Mesenchymal stem cell (in vitro differentiated cells and primary cell): Measurements from ENCODE around the gene ZNF84.
A peak's percentile ranks its signal among the peaks of the same experiment; 100 is the strongest.

Source experiments
- DNase-seq: peaks from one replicate; pipeline ENCODE4 v3.0.0-alpha.2; 2013
- H2AFZ ChIP-seq: one replicate; pipeline ENCODE4 v1.6.1; 2013; ENCODE audit warnings: low read depth, mild to moderate bottlenecking, control low read depth, inconsistent platforms, low read length, moderate library complexity
- H2AK5ac ChIP-seq: 2 replicates; pipeline ENCODE4 v1.6.1; 2013; ENCODE audit warnings: low read length, moderate library complexity, mild to moderate bottlenecking, inconsistent platforms; ENCODE audit not compliant: severe bottlenecking
- H2BK120ac ChIP-seq: one replicate; pipeline ENCODE4 v1.6.1; 2013; ENCODE audit warnings: low read depth, mild to moderate bottlenecking, inconsistent platforms, low read length, moderate library complexity
- H2BK12ac ChIP-seq, 2 experiments: one replicate each; pipeline ENCODE4 v1.6.1; 2013; ENCODE audit warnings: inconsistent platforms in 2 of 2, low read length in 2 of 2, mild to moderate bottlenecking in 2 of 2, moderate library complexity in 2 of 2, control low read depth in 1 of 2
- H2BK15ac ChIP-seq: one replicate; pipeline ENCODE4 v1.6.1; 2013; ENCODE audit warnings: mild to moderate bottlenecking, low read depth, inconsistent platforms; ENCODE audit not compliant: poor library complexity, severe bottlenecking
- H2BK5ac ChIP-seq: 2 replicates; pipeline ENCODE4 v1.6.1; 2013; ENCODE audit warnings: low read depth, mild to moderate bottlenecking, low read length, control low read depth, inconsistent platforms; ENCODE audit not compliant: poor library complexity, severe bottlenecking
- H3K14ac ChIP-seq, 2 experiments: one replicate each; pipeline ENCODE4 v1.6.1; 2013; ENCODE audit warnings: inconsistent platforms in 2 of 2, low read length in 2 of 2, control low read depth in 1 of 2, mild to moderate bottlenecking in 1 of 2, moderate library complexity in 1 of 2
- H3K18ac ChIP-seq, 2 experiments: one replicate each; pipeline ENCODE4 v1.6.1; 2013; ENCODE audit warnings: inconsistent platforms in 2 of 2, low read length in 2 of 2, control low read depth in 1 of 2, low read depth in 1 of 2, mild to moderate bottlenecking in 1 of 2
- H3K23ac ChIP-seq, 2 experiments: one replicate each; pipeline ENCODE4 v1.6.1; 2013; ENCODE audit warnings: inconsistent platforms in 2 of 2, low read length in 2 of 2, mild to moderate bottlenecking in 2 of 2, moderate library complexity in 2 of 2, control low read depth in 1 of 2
- H3K27ac ChIP-seq: 2 replicates; pipeline ENCODE4 v1.5.1; 2013; ENCODE audit warnings: mild to moderate bottlenecking, moderate library complexity, low read length, control low read depth, inconsistent platforms; ENCODE audit not compliant: poor library complexity, severe bottlenecking
- H3K27me3 ChIP-seq, 2 experiments: 2 replicates each; pipeline versions ENCODE4 v1.6.1 to v1.7.0; 2013; ENCODE audit warnings: low read length in 2 of 2, mild to moderate bottlenecking in 2 of 2, moderate library complexity in 2 of 2, control low read depth in 1 of 2, inconsistent platforms in 1 of 2; ENCODE audit not compliant: control insufficient read depth in 1 of 2, insufficient read depth in 1 of 2
- H3K36me3 ChIP-seq, 2 experiments: 2 replicates each; pipeline versions ENCODE4 v1.6.1 to v1.7.0; 2013; ENCODE audit warnings: low read length in 2 of 2, control low read depth in 1 of 2, inconsistent platforms in 1 of 2, low read depth in 1 of 2, mild to moderate bottlenecking in 1 of 2; ENCODE audit not compliant: insufficient read depth in 2 of 2, control insufficient read depth in 1 of 2
- H3K4ac ChIP-seq, 2 experiments: one replicate each; pipeline ENCODE4 v1.6.1; 2013; ENCODE audit warnings: inconsistent platforms in 2 of 2, low read length in 2 of 2, mild to moderate bottlenecking in 2 of 2, moderate library complexity in 2 of 2, control low read depth in 1 of 2, low read depth in 1 of 2
- H3K4me1 ChIP-seq: 2 replicates; pipeline ENCODE4 v1.6.1; 2013; ENCODE audit warnings: low read depth, low read length, control low read depth; ENCODE audit not compliant: control insufficient read depth, insufficient read depth
- H3K4me2 ChIP-seq: 2 replicates; pipeline ENCODE4 v1.6.1; 2013; ENCODE audit warnings: low read length, mild to moderate bottlenecking, inconsistent platforms; ENCODE audit not compliant: poor library complexity, severe bottlenecking
- H3K4me3 ChIP-seq, 2 experiments: 2 replicates each; pipeline versions ENCODE4 v1.5.1 to v1.7.0; 2013; ENCODE audit warnings: low read length in 2 of 2, mild to moderate bottlenecking in 2 of 2, control low read depth in 1 of 2, low read depth in 1 of 2; ENCODE audit not compliant: insufficient read depth in 1 of 2
- H3K79me1 ChIP-seq: replicated peaks from 2 replicates; pipeline ENCODE4 v1.6.1; 2013; ENCODE audit warnings: mild to moderate bottlenecking, control low read depth, low read length, inconsistent platforms; ENCODE audit not compliant: poor library complexity, severe bottlenecking
- H3K9ac ChIP-seq: 2 replicates; pipeline ENCODE4 v1.7.0; 2013; ENCODE audit warnings: mild to moderate bottlenecking, low read length, moderate library complexity
- H3K9me3 ChIP-seq: 2 replicates; pipeline ENCODE4 v1.7.0; 2013; ENCODE audit warnings: mild to moderate bottlenecking, low read length; ENCODE audit not compliant: control insufficient read depth
- H4K8ac ChIP-seq: one replicate; pipeline ENCODE4 v1.6.1; 2013; ENCODE audit warnings: inconsistent platforms, mild to moderate bottlenecking, low read length, moderate library complexity
- H4K91ac ChIP-seq: one replicate; pipeline ENCODE4 v1.6.1; 2013; ENCODE audit warnings: mild to moderate bottlenecking, low read length, inconsistent platforms
- WGBS: methylation state at CpG from one replicate; pipeline ENCODE4 v1.1.7; 2013; ENCODE audit warnings: mixed read lengths; 5-methylcytosine and 5-hydroxymethylcytosine counted together

Gene ZNF84

DNA sequence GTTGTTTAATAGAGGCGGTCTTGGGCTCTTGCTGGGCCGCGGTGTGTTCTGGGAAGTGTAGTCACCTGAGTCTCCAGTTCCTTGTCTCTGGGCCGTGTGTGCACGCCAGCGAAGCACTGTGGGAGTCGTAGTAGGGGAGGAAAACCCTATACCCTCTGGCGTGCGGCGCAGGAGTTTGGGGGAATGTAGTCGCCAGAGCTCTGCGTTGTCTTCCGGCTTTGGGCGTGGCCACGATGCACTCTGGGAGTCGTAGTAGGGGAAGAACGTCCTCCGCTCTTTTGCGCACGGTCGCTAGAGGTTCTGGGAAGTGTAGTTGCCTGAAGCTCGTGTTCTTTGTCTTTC lies 42.7 kb downstream of the ZNF84 start:
- Histone ChIP-seq H4K8ac (peak overlapping the region; percentile 91), H3K18ac (peak overlapping the region; percentile 81 to 97), H3K9ac (peak overlapping the region; percentile 99), H3K27ac (peak overlapping the region; percentile 99), H3K4me2 (peak overlapping the region; percentile 57), H2BK15ac (no peak overlapping the region), H2BK120ac (peak overlapping the region; percentile 77), H2BK12ac (no peak overlapping the region), H3K36me3 (peaks cover 13 to 35% of the 10 kb centered on the region in 2 experiments), H3K9me3 (peaks cover 72% of the 10 kb centered on the region), H3K4me1 (no peaks in the 10 kb centered on the region), H4K91ac (peak overlapping the region; percentile 85), H3K23ac (no peak overlapping the region), H3K27me3 (no peaks in the 10 kb centered on the region), H3K79me1 (peaks cover 8% of the 10 kb centered on the region), H3K4ac (peak overlapping the region; percentile 71 to 95), H2AFZ (peak overlapping the region; percentile 0), H2BK5ac (no peak overlapping the region), H3K14ac (no peak overlapping the region), H2AK5ac (no peak overlapping the region), H3K4me3 (peak overlapping the region; percentile 81 to 88)
- peak; percentile 100 for DNase-seq
- WGBS = under 1% methylated on average over 22 of the region's 22 CpGs

DNA sequence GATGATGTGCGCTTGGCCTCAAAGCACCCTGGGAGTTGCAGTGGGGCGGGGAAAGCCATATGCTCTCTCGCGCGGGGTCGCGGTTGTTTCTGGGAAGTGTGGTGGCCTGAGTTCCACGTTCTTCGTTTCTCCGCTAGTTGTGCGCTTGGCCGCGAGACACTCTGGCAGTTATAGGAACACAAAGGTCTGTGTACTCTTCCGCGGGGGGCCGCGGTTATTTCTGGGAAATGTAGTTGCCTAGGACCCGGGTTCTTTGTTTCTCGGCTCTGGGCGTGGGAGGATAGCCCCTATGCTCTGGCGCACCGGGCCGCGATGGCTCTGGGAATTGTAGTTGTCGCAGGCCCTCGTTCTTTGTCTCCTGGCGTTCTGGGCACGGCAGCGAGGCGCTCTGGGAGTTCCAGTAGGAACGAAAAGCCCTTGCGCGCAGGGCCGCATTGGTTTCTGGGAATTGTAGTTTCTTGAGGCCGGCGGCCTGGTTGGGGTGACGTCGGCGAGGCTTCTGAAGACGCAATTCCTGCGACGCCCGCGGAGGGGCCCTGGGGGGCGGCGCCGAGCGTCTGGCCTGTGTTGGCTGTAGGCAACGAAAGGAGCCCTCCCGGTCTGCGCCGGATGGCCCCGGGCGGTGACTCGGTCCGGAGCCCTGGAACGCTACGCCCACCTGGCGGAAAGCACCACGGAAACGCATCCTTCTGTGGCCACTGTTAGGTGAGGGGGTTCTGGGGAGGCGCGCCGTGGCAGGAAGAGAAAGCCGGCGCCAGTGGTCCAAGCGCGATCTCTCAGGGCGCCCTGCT lies 43.3 kb downstream of the ZNF84 start, which contains the start of gene ZNF140:
Gene ZNF140, plus strand, starts transcription at position 556 of the 791 bp plus-strand sequence. CDS start 398 bp downstream, outside the sequence.
- H2AFZ ChIP-seq = peak within 1 kb of the TSS; percentile 83
- peak within 1 kb of the TSS; percentile 44 for H2BK15ac ChIP-seq
- DNase-seq = peak; percentile 98
- peak within 1 kb of the TSS; percentile 88 for H2BK5ac ChIP-seq
- H2AK5ac ChIP-seq = no peak within 1 kb of the TSS
- peak within 1 kb of the TSS; percentile 99 for H3K27ac ChIP-seq
- H2BK12ac ChIP-seq = peak within 1 kb of the TSS; percentile 43 to 49
- peak within 1 kb of the TSS; percentile 67 for H3K4me2 ChIP-seq
- H4K91ac ChIP-seq = peak within 1 kb of the TSS; percentile 97
- peak within 1 kb of the TSS; percentile 94 to 97 for H3K18ac ChIP-seq
- H3K36me3 ChIP-seq = peaks cover 15 to 40% of the 10 kb centered on the region in 2 experiments
- peak within 1 kb of the TSS; percentile 91 for H4K8ac ChIP-seq
- no peaks in the 10 kb centered on the region for H3K4me1 ChIP-seq
- under 1% methylated on average over 69 of the region's 69 CpGs for WGBS
- H3K9me3 ChIP-seq = peaks cover 77% of the 10 kb centered on the region
- H3K14ac ChIP-seq = peak within 1 kb of the TSS in 1 of 2 experiments; percentile 37
- H2BK120ac ChIP-seq = peak within 1 kb of the TSS; percentile 77
- H3K23ac ChIP-seq = peak within 1 kb of the TSS in 1 of 2 experiments; percentile 57
- peak within 1 kb of the TSS; percentile 90 to 95 for H3K4ac ChIP-seq
- H3K9ac ChIP-seq = peak within 1 kb of the TSS; percentile 99
- no peaks in the 10 kb centered on the region for H3K27me3 ChIP-seq
- H3K79me1 ChIP-seq = peaks cover 8% of the 10 kb centered on the region
- peak within 1 kb of the TSS; percentile 81 to 88 for H3K4me3 ChIP-seq

DNA sequence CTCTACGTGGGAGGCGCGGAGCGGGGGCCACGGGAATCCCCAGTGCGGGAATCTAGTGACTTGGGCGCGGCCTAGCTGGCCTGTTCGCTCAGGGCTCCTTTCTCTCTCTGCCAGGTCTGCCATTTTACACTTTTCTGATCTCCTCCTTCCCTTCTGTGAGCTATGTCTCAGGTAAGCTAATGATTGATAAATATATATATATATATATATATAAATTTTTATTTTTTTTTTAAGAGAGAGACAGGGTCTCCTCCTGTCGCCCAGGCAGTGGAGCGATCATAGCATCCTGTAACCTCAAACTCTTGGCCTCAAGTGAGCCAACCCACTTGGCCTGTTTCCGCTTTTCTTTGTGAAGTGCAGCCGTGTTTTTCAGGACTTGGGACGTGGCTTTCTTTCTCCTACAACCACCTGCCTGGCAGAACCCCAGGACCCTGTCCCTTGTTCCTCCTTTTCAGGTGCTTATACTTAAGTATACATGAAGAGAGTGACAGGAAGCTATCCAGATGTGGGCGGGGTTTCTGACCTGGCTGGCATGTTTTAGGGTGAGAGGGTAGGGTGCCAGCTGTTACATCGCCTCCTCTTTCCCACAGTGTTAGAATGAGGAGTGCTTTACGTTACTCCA lies 44.0 kb downstream of the ZNF84 start:
- Histone ChIP-seq H3K79me1 (peaks cover 10% of the 10 kb centered on the region), H3K9ac (peak overlapping the region; percentile 99), H4K91ac (peak overlapping the region; percentile 97), H3K4me3 (peak overlapping the region; percentile 81 to 88), H3K36me3 (peaks cover 21 to 47% of the 10 kb centered on the region in 2 experiments), H3K14ac (peak overlapping the region in 1 of 2 experiments; percentile 37), H3K23ac (peak overlapping the region in 1 of 2 experiments; percentile 57), H2BK12ac (peak overlapping the region in 1 of 2 experiments; percentile 43), H2BK120ac (no peak overlapping the region), H3K4me2 (peak overlapping the region; percentile 67), H3K9me3 (peaks cover 78% of the 10 kb centered on the region), H2BK15ac (peak overlapping the region; percentile 44), H3K18ac (peak overlapping the region; percentile 80 to 94), H4K8ac (peak overlapping the region; percentile 81), H2BK5ac (peak overlapping the region; percentile 71), H3K4ac (peak overlapping the region; percentile 90 to 91), H2AFZ (peak overlapping the region; percentile 83), H3K27me3 (no peaks in the 10 kb centered on the region), H2AK5ac (no peak overlapping the region), H3K4me1 (no peaks in the 10 kb centered on the region), H3K27ac (peak overlapping the region; percentile 91)
- WGBS = 48% methylated on average over 13 of the region's 17 CpGs
- no peak for DNase-seq

DNA sequence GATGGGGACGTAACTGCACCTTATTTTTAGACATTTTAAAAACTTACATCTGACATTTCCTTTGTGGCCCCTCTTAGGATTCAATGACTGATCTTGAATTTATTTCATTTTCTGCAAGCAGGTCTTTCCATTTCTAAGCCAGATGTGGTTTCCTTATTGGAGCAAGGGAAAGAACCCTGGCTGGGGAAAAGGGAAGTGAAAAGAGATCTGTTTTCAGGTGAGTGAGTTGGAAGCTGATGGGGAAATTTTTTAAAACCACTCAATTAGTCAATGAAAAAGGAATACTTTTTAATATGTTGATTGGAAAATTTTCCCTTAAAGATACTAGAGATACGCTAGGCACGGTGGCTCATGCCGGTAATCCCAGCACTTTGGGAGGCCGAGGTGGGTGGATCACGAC lies 46.0 kb downstream of the ZNF84 start:
- Histone ChIP-seq H2AK5ac (no peak overlapping the region), H3K4me3 (peak overlapping the region in 1 of 2 experiments; percentile 88), H3K79me1 (peaks cover 10% of the 10 kb centered on the region), H2BK15ac (no peak overlapping the region), H4K8ac (no peak overlapping the region), H3K9ac (no peak overlapping the region), H2BK12ac (no peak overlapping the region), H3K4me2 (no peak overlapping the region), H2AFZ (no peak overlapping the region), H3K4ac (no peak overlapping the region), H3K27me3 (no peaks in the 10 kb centered on the region), H3K4me1 (no peaks in the 10 kb centered on the region), H3K36me3 (peaks cover 26 to 67% of the 10 kb centered on the region in 2 experiments), H3K14ac (no peak overlapping the region), H3K18ac (no peak overlapping the region), H2BK5ac (no peak overlapping the region), H4K91ac (no peak overlapping the region), H3K23ac (no peak overlapping the region), H2BK120ac (no peak overlapping the region), H3K27ac (no peak overlapping the region), H3K9me3 (peaks cover 81% of the 10 kb centered on the region)
- WGBS = 98% methylated on average over 5 of the region's 6 CpGs
- no peak for DNase-seq
